Sigmoid colon (tissue), 4 donors: ENCODE results near the gene B4GALNT2.

Experiments
- EP300 ChIP-seq, 4 donors: sonication (generic); formaldehyde crosslinking; IDR thresholded peaks; one replicate each; pipeline ENCODE4 v1.6.1; 2017; ENCODE audit warnings: antibody characterized with exemption in 4 of 4
- POLR2A ChIP-seq, 2 donors: fragments of 450-650 bp; IDR thresholded peaks; one replicate each; pipeline ENCODE4 v1.6.1; 2016; ENCODE audit warnings: antibody characterized with exemption in 2 of 2, mild to moderate bottlenecking in 2 of 2, moderate library complexity in 2 of 2
- POLR2AphosphoS5 ChIP-seq, 4 donors: sonication (generic); formaldehyde crosslinking; IDR thresholded peaks; one replicate each; pipeline ENCODE4 v1.6.1; 2017; ENCODE audit warnings: antibody characterized with exemption in 4 of 4
- TF ChIP-seq, protein P1 (sequence below), 4 experiments: fragments of 450-650 bp in 3 of 4; fragments of 200-600 bp in 1 of 4; IDR thresholded peaks; one replicate each; pipeline ENCODE4 v1.5.1; 2016 to 2019; ENCODE audit warnings: antibody characterized with exemption in 4 of 4, mild to moderate bottlenecking in 3 of 4, moderate library complexity in 2 of 4

DNA sequence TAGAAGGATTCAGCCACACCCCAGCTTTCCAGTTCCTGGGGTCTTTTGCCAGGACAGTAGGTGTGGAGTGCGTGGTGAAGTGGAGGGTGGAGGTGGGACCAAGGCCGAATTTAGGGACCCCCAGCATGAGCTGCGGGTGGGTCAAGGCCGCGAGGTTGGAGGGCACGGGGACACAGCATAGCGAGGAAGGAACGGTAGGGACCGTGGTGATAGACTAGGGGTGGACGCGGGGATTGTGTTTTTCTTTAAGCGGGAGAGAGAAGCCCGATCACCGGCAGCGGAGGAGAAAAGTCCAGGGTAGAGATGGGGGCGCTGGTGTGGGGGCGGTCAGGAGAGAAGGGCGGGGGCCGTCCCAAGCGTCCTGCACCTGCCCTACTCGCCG lies 261 bp upstream of the B4GALNT2 start:
- TF ChIP-seq, protein P1, sequence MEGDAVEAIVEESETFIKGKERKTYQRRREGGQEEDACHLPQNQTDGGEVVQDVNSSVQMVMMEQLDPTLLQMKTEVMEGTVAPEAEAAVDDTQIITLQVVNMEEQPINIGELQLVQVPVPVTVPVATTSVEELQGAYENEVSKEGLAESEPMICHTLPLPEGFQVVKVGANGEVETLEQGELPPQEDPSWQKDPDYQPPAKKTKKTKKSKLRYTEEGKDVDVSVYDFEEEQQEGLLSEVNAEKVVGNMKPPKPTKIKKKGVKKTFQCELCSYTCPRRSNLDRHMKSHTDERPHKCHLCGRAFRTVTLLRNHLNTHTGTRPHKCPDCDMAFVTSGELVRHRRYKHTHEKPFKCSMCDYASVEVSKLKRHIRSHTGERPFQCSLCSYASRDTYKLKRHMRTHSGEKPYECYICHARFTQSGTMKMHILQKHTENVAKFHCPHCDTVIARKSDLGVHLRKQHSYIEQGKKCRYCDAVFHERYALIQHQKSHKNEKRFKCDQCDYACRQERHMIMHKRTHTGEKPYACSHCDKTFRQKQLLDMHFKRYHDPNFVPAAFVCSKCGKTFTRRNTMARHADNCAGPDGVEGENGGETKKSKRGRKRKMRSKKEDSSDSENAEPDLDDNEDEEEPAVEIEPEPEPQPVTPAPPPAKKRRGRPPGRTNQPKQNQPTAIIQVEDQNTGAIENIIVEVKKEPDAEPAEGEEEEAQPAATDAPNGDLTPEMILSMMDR (IDR thresholded peaks at IDR 0.05): no peak
- TF ChIP-seq POLR2AphosphoS5 (IDR thresholded peaks at IDR 0.05) (no peak), POLR2A (IDR thresholded peaks at IDR 0.05) (no peak), EP300 (IDR thresholded peaks at IDR 0.05) (no peak)
